Caco-2 (cell line): ENCODE results near the gene PPP2R2B. TPM values are rescaled to one million over a fixed set of nuclear protein-coding genes. Genes with fewer than 3 reads are reported as not detected.

Experiments
- BruUV-seq: library from RNA; stranded (reverse); fragments of 400-500 nt; replicated peaks from 2 replicates; lab custom pipeline; 2021; lab: Mats Ljungman, UMichigan
- CTCF ChIA-PET: fragments of 300-600 bp; sonication (Branson Sonifier 250); formaldehyde crosslinking; loops from one replicate; lab custom pipeline; 2022; ENCODE audit warnings: antibody characterized with exemption; lab: Charles Lee
- POLR2A ChIA-PET: fragments of 300-600 bp; sonication (Branson Sonifier 250); formaldehyde crosslinking; loops from one replicate; lab custom pipeline; 2022; ENCODE audit warnings: antibody characterized with exemption; lab: Charles Lee
- DNase-seq, 2 experiments: peaks; one replicate each; pipeline versions ENCODE4 v3.0.0 to v3.0.0-alpha.2; 2020 to 2022
- H3K27me3 ChIP-seq: replicated peaks from 2 replicates; pipeline ENCODE4 v1.6.0; 2011; ENCODE audit warnings: low read length; ENCODE audit not compliant: control insufficient read depth, insufficient read depth
- H3K36me3 ChIP-seq: 2 replicates; pipeline ENCODE4 v1.5.1; 2011; ENCODE audit warnings: low read length; ENCODE audit not compliant: control insufficient read depth, insufficient read depth
- H3K4me1 ChIP-seq: fragments of 250-450 bp; sonication (Bioruptor Pico); 2 replicates; pipeline ENCODE4 v1.5.1; 2020; ENCODE audit warnings: mild to moderate bottlenecking
- H3K4me3 ChIP-seq: 2 replicates; pipeline ENCODE4 v1.5.1; 2011; ENCODE audit warnings: low read depth, mild to moderate bottlenecking, control low read depth, low read length
- H3K9me3 ChIP-seq: fragments of 250-450 bp; sonication (Bioruptor Pico); 2 replicates; pipeline ENCODE4 v1.5.1; 2020; ENCODE audit warnings: mild to moderate bottlenecking, moderate library complexity
- H3K27ac Mint-ChIP-seq: one replicate; pipeline ENCODE4 v1.8.0; 2022; ENCODE audit warnings: mixed read lengths; ENCODE audit not compliant: unreplicated experiment
- H3K27me3 Mint-ChIP-seq: one replicate; pipeline ENCODE4 v1.8.0; 2022; ENCODE audit warnings: mixed read lengths; ENCODE audit not compliant: insufficient read depth, unreplicated experiment
- H3K36me3 Mint-ChIP-seq: one replicate; pipeline ENCODE4 v1.8.0; 2022; ENCODE audit warnings: mild to moderate bottlenecking, mixed read lengths; ENCODE audit not compliant: insufficient read depth, unreplicated experiment
- H3K4me1 Mint-ChIP-seq: one replicate; pipeline ENCODE4 v1.8.0; 2022; ENCODE audit warnings: low read depth, mixed read lengths; ENCODE audit not compliant: unreplicated experiment
- H3K4me3 Mint-ChIP-seq: one replicate; pipeline ENCODE4 v1.8.0; 2022; ENCODE audit warnings: mild to moderate bottlenecking, moderate library complexity, mixed read lengths; ENCODE audit not compliant: unreplicated experiment
- H3K9me3 Mint-ChIP-seq: one replicate; pipeline ENCODE4 v1.8.0; 2022; ENCODE audit warnings: mixed read lengths; ENCODE audit not compliant: unreplicated experiment
- intact Hi-C: fragments of 100-400 bp; cut with micrococcal nuclease; formaldehyde crosslinking; loops from one replicate; pipeline ENCODE4 v1.10.0; 2022; ENCODE audit not compliant: unreplicated experiment
- total RNA-seq: library from RNA; stranded (reverse); gene quantifications from 2 replicates; pipeline ENCODE4 v1.2.3, GENCODE V29; 2022
- TF ChIP-seq, protein P1 (sequence below), 2 experiments: fragments of 200-600 bp in 1 of 2; IDR thresholded peaks; 1 replicate in 1 of 2; 2 replicates in 1 of 2; pipeline versions ENCODE4 v1.5.1 to v1.8.0; 2011 to 2022; ENCODE audit warnings: antibody characterized with exemption in 1 of 2, control low read depth in 1 of 2, inconsistent platforms in 1 of 2, low read depth in 1 of 2, low read length in 1 of 2, mild to moderate bottlenecking in 1 of 2, moderate library complexity in 1 of 2; ENCODE audit not compliant: insufficient read depth in 1 of 2, severe bottlenecking in 1 of 2, unreplicated experiment in 1 of 2

PPP2R2B gene
- total RNA-seq, 1 experiment from 2014 or later = 9.8 TPM

DNA sequence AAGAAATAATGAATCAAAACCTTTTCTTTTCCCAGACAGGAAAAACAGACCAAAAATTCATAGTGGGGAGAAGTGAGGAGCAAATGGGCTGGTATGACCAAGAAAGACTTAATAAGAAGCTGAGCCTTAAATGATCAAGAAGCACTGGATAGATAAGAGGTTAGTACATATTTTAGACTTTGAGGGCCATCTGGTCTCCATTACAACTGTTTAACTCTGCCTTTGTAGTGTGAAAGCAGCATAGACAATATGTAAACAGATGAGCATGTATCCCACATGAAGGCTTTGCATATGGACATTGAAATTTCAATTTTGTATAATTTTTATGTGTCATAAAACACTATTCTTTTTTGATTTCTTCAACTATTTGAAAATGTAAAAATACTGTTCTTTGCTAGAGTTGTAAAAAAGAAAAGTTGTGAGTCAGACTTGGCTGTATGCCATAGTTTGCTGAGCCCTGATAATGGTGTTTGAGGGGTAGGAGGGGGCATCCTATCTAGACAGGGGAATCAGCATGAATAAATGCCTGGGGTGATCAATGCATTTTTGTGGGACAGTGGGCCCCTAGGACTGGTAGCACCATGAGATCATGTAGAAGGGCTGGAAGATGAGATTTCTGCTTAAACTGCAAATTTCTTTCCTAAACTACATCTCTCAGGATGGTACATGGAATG is 270.8 kb downstream of the PPP2R2B start:
- no TSS peak for BruUV-seq
- Histone ChIP-seq H3K36me3 (no peaks in the 10 kb centered on the region), H3K4me1 (peaks cover 14% of the 10 kb centered on the region; the same call in 1 of the 2 replicates), H3K9me3 (no peaks in the 10 kb centered on the region), H3K4me3 (no peak overlapping the region), H3K27me3 (no peaks in the 10 kb centered on the region)
- H3K27me3 Mint-ChIP-seq = no peaks in the 10 kb centered on the region
- H3K36me3 Mint-ChIP-seq = no peaks in the 10 kb centered on the region
- no peak overlapping the region for H3K4me3 Mint-ChIP-seq
- peaks cover 15% of the 10 kb centered on the region for H3K4me1 Mint-ChIP-seq
- ChIA-PET CTCF (no interaction called here), POLR2A (no interaction called here)
- no peak for DNase-seq
- no peaks in the 10 kb centered on the region for H3K9me3 Mint-ChIP-seq
- intact Hi-C loops = no loop called here
- TF ChIP-seq, protein P1, sequence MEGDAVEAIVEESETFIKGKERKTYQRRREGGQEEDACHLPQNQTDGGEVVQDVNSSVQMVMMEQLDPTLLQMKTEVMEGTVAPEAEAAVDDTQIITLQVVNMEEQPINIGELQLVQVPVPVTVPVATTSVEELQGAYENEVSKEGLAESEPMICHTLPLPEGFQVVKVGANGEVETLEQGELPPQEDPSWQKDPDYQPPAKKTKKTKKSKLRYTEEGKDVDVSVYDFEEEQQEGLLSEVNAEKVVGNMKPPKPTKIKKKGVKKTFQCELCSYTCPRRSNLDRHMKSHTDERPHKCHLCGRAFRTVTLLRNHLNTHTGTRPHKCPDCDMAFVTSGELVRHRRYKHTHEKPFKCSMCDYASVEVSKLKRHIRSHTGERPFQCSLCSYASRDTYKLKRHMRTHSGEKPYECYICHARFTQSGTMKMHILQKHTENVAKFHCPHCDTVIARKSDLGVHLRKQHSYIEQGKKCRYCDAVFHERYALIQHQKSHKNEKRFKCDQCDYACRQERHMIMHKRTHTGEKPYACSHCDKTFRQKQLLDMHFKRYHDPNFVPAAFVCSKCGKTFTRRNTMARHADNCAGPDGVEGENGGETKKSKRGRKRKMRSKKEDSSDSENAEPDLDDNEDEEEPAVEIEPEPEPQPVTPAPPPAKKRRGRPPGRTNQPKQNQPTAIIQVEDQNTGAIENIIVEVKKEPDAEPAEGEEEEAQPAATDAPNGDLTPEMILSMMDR (IDR thresholded peaks at IDR 0.05; ENCODE audit: insufficient read depth in 1 of 2, low read depth in 1 of 2, low read length in 1 of 2, severe bottlenecking in 1 of 2, unreplicated experiment in 1 of 2) = no peak
- H3K27ac Mint-ChIP-seq = no peak overlapping the region

DNA sequence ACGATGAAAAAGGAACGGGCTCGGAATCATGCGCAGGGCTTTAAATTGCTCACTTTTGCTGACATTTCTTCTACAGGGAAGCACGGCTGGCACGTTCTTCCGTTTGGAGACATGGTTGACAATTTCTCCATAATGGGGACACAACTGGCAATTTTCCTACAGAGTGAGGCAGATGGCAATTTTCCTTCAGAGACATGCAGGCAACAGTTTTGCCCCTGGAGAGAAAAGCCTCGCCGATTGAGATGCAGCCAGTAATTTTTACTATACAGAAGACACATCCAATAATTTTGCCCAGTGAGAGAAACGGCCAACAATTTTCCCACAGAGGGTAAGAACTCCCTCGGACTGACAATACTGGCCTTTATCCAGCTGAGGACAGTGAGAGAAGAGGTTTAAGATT is 271.7 kb downstream of the PPP2R2B start:
- H3K9me3 ChIP-seq = peaks cover 2% of the 10 kb centered on the region; the same call in 1 of the 2 replicates
- intact Hi-C loops = no loop called here
- no peak for DNase-seq
- ChIA-PET POLR2A (no interaction called here), CTCF (no interaction called here)
- no peak overlapping the region for H3K4me3 Mint-ChIP-seq
- BruUV-seq = no TSS peak
- H3K27ac Mint-ChIP-seq = no peak overlapping the region
- peaks cover 14% of the 10 kb centered on the region; the same call in 1 of the 2 replicates for H3K4me1 ChIP-seq
- TF ChIP-seq, protein P1 (IDR thresholded peaks at IDR 0.05; ENCODE audit: insufficient read depth in 1 of 2, low read depth in 1 of 2, low read length in 1 of 2, severe bottlenecking in 1 of 2, unreplicated experiment in 1 of 2) = no peak
- H3K27me3 Mint-ChIP-seq = no peaks in the 10 kb centered on the region
- no peaks in the 10 kb centered on the region for H3K9me3 Mint-ChIP-seq
- H3K36me3 Mint-ChIP-seq = no peaks in the 10 kb centered on the region
- peaks cover 15% of the 10 kb centered on the region for H3K4me1 Mint-ChIP-seq
- H3K36me3 ChIP-seq = no peaks in the 10 kb centered on the region
- H3K4me3 ChIP-seq = no peak overlapping the region
- H3K27me3 ChIP-seq = no peaks in the 10 kb centered on the region

DNA sequence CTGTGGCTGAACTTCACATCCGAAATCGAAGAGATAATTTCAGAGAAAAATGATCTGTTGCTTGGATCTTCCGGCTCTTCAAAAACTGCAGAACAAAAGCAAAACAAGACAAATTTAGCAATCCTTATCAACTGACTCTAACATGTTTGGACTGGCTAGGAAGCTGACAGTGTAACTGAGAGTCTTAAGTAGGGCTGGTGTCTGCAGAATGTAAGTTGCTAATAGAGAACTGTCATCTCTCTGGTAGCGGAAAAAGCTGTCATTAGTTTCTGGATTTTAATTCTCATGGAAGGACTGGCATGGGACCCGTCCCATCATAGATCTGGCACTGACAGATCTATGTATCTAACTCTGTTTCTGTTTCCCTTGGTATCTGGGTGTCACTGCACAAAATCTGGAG is 278.2 kb downstream of the PPP2R2B start:
- H3K36me3 Mint-ChIP-seq = no peaks in the 10 kb centered on the region
- TF ChIP-seq, protein P1 (IDR thresholded peaks at IDR 0.05; ENCODE audit: insufficient read depth in 1 of 2, low read depth in 1 of 2, low read length in 1 of 2, severe bottlenecking in 1 of 2, unreplicated experiment in 1 of 2) = no peak
- no peaks in the 10 kb centered on the region for H3K27me3 Mint-ChIP-seq
- DNase-seq = no peak
- ChIA-PET CTCF (no interaction called here), POLR2A (no interaction called here)
- no peak overlapping the region for H3K4me3 Mint-ChIP-seq
- Histone ChIP-seq H3K9me3 (peaks cover 3% of the 10 kb centered on the region; the same call in 1 of the 2 replicates), H3K27me3 (no peaks in the 10 kb centered on the region), H3K36me3 (no peaks in the 10 kb centered on the region), H3K4me1 (peaks cover 12% of the 10 kb centered on the region; the same call in 1 of the 2 replicates), H3K4me3 (no peak overlapping the region)
- no TSS peak for BruUV-seq
- no peak overlapping the region for H3K27ac Mint-ChIP-seq
- H3K9me3 Mint-ChIP-seq = no peaks in the 10 kb centered on the region
- H3K4me1 Mint-ChIP-seq = peaks cover 15% of the 10 kb centered on the region
- intact Hi-C loops = no loop called here
